OCI-LY1 (cell line): ENCODE data around the gene NEUROD1.

Experiments
- H2AFZ ChIP-seq: fragments of 200-600 bp; sonication (generic), shearing (Covaris generic); 2 replicates; pipeline ENCODE4 v1.6.0; 2014; ENCODE audit warnings: antibody characterized with exemption, mild to moderate bottlenecking, low read length
- H3F3A ChIP-seq: fragments of 200-600 bp; sonication (generic), shearing (Covaris generic); 2 replicates; pipeline ENCODE4 v1.6.0; 2014; ENCODE audit warnings: mild to moderate bottlenecking, antibody characterized with exemption, low read length, moderate library complexity; ENCODE audit not compliant: insufficient read depth
- H3K27ac ChIP-seq: fragments of 200-600 bp; sonication (generic); 2 replicates; pipeline ENCODE4 v1.5.1; 2014; ENCODE audit warnings: low read length, mixed run types, mild to moderate bottlenecking, low read depth; ENCODE audit not compliant: poor library complexity, severe bottlenecking
- H3K27me3 ChIP-seq: fragments of 200-600 bp; sonication (generic); 2 replicates; pipeline ENCODE4 v1.6.0; 2014; ENCODE audit warnings: antibody characterized with exemption, mild to moderate bottlenecking, low read length, moderate library complexity; ENCODE audit not compliant: insufficient read depth
- H3K36me3 ChIP-seq: fragments of 200-600 bp; sonication (generic); 2 replicates; pipeline ENCODE4 v1.6.1; 2014; ENCODE audit warnings: mild to moderate bottlenecking, antibody characterized with exemption, low read length, moderate library complexity, mixed read lengths; ENCODE audit not compliant: insufficient read depth
- H3K4me1 ChIP-seq: fragments of 200-600 bp; sonication (generic); 2 replicates; pipeline ENCODE4 v1.5.1; 2014; ENCODE audit warnings: mild to moderate bottlenecking, low read length, moderate library complexity; ENCODE audit not compliant: insufficient read depth, severe bottlenecking
- H3K4me2 ChIP-seq: fragments of 200-600 bp; sonication (generic), shearing (Covaris generic); 2 replicates; pipeline ENCODE4 v1.6.1; 2014; ENCODE audit warnings: low read length
- H3K4me3 ChIP-seq: fragments of 200-600 bp; sonication (generic); 2 replicates; pipeline ENCODE4 v1.5.1; 2014; ENCODE audit warnings: low read length, low read depth, mild to moderate bottlenecking, mixed read lengths; ENCODE audit not compliant: poor library complexity, severe bottlenecking
- H3K79me2 ChIP-seq: fragments of 200-600 bp; shearing (Covaris generic); 2 replicates; pipeline ENCODE4 v1.6.1; 2016; ENCODE audit warnings: mixed run types, low read length, mixed read lengths; ENCODE audit not compliant: insufficient read depth
- H3K9ac ChIP-seq: fragments of 200-600 bp; sonication (generic), shearing (Covaris generic); 2 replicates; pipeline ENCODE4 v1.6.1; 2014; ENCODE audit warnings: mild to moderate bottlenecking, low read length, mixed read lengths
- H3K9me2 ChIP-seq: fragments of 200-600 bp; sonication (generic), shearing (Covaris generic); 2 replicates; pipeline ENCODE4 v1.6.1; 2014; ENCODE audit warnings: low read depth, mild to moderate bottlenecking, low read length, mixed read lengths
- H3K9me3 ChIP-seq: fragments of 200-600 bp; shearing (Covaris generic); 2 replicates; pipeline ENCODE4 v1.6.1; 2014; ENCODE audit warnings: low read length, mixed read lengths
- H4K20me1 ChIP-seq: fragments of 200-600 bp; sonication (generic), shearing (Covaris generic); 2 replicates; pipeline ENCODE4 v1.6.0; 2016; ENCODE audit warnings: mild to moderate bottlenecking, low read length; ENCODE audit not compliant: insufficient read depth
- CTCF ChIP-seq: fragments of 200-600 bp; sonication (generic), shearing (Covaris generic); IDR thresholded peaks from 2 replicates; pipeline ENCODE4 v1.5.1; 2017; ENCODE audit warnings: mild to moderate bottlenecking, antibody characterized with exemption, low read length, moderate library complexity, mixed read lengths
- EZH2 ChIP-seq: fragments of 200-600 bp; sonication (generic), shearing (Covaris generic); IDR thresholded peaks from 2 replicates; pipeline ENCODE4 v1.8.0; 2017; ENCODE audit warnings: borderline replicate concordance, mixed run types, mild to moderate bottlenecking, antibody characterized with exemption, low read length, moderate library complexity, mixed read lengths

Gene NEUROD1

GRCh38 chr2:181675254-181675653 is 5.1 kb downstream of the NEUROD1 start:
- no peak overlapping the region for H2AFZ ChIP-seq
- H3K27ac ChIP-seq: no peak overlapping the region
- no peak overlapping the region for H3K4me3 ChIP-seq
- no peak overlapping the region for H3K9ac ChIP-seq
- no peaks in the 10 kb centered on the region for H3F3A ChIP-seq
- H3K79me2 ChIP-seq: no peaks in the 10 kb centered on the region
- H3K9me3 ChIP-seq: no peaks in the 10 kb centered on the region
- no peaks in the 10 kb centered on the region for H4K20me1 ChIP-seq
- H3K36me3 ChIP-seq: no peaks in the 10 kb centered on the region
- H3K9me2 ChIP-seq: no peaks in the 10 kb centered on the region
- H3K4me2 ChIP-seq: no peak overlapping the region
- TF ChIP-seq EZH2 (no peak), CTCF (no peak)
- no peaks in the 10 kb centered on the region for H3K27me3 ChIP-seq
- no peaks in the 10 kb centered on the region for H3K4me1 ChIP-seq

DNA sequence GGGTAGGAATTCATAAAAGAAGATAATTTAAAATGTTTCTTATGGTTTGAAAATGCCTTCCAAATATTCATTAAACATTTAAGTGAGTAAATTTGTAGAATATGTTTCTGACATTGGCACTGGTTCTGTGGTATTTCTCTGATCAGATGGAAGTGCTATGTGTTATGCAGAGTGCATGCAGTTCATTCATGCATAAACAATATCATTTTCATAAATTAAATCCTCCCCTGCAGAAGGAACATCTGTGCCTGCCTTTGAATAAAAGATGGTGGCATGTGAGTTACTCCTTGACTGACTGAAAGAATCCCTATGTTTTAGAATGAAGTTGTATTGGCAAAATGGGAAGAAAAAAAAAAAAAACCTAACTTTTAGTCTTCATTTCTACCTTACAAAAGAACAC is 5.9 kb downstream of the NEUROD1 start:
- Histone ChIP-seq H3K27me3 (no peaks in the 10 kb centered on the region), H3K27ac (no peak overlapping the region)
- TF ChIP-seq CTCF: no peak
- no peak for TF ChIP-seq EZH2

GRCh38 chr2:181673173-181673572 is 7.1 kb downstream of the NEUROD1 start:
- Histone ChIP-seq H3K4me1 (no peaks in the 10 kb centered on the region), H3K4me3 (no peak overlapping the region), H3K9me2 (no peaks in the 10 kb centered on the region), H3K27me3 (no peaks in the 10 kb centered on the region), H3K79me2 (no peaks in the 10 kb centered on the region), H3K36me3 (no peaks in the 10 kb centered on the region), H3K27ac (no peak overlapping the region), H2AFZ (no peak overlapping the region), H3K9ac (no peak overlapping the region), H4K20me1 (no peaks in the 10 kb centered on the region), H3F3A (no peaks in the 10 kb centered on the region), H3K9me3 (no peaks in the 10 kb centered on the region), H3K4me2 (no peak overlapping the region)
- TF ChIP-seq EZH2 (no peak), CTCF (no peak)

More for the DNA sequence above, 5.9 kb downstream of the NEUROD1 start:
- no peaks in the 10 kb centered on the region for H3F3A ChIP-seq
- no peaks in the 10 kb centered on the region for H3K9me2 ChIP-seq
- no peaks in the 10 kb centered on the region for H3K4me1 ChIP-seq
- no peak overlapping the region for H2AFZ ChIP-seq
- no peaks in the 10 kb centered on the region for H4K20me1 ChIP-seq
- H3K36me3 ChIP-seq: no peaks in the 10 kb centered on the region
- H3K4me2 ChIP-seq: no peak overlapping the region
- no peaks in the 10 kb centered on the region for H3K79me2 ChIP-seq
- no peaks in the 10 kb centered on the region for H3K9me3 ChIP-seq
- H3K9ac ChIP-seq: no peak overlapping the region
- H3K4me3 ChIP-seq: no peak overlapping the region
